ENCODE results near the gene FBXL7.

The FBXL7 gene

DNA sequence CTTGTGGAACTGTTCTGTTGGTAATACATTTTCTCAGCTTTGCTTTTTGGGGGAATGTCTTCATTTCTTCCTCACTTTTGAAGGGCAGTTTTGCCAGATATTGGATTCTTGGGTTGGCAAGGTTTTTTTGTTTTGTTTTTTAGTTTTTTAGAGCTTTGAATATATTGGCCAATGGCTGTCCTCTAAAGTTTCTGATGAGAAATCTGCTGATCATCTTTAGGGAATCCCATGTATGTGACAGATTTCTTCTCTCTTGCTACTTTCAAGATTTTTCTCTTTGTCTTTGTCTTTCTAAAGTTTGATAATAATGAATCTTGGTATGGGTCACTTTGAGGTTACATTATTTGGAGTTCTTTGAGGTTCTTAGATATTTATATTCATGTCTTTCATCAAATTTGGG, 227.4 kb downstream of the FBXL7 start:
- DNase-seq = no peak

DNA sequence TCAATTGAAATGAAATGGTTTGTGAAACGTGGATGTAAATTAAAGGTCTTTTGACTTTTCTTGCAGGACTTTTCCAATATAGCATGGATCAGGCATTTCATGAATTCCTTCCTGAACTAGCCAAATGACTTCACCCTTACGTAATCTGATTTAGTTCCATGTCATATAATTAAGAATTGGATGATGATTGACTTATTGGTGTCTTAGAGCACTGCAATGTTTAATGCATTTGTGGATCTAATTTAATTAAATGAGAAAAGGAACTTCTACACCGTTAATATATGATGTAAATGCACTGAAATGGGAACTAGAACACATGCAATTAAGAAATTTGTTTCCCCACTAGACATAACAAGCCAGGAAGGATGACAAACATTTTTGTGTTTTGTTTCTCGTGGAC, 228.8 kb downstream of the FBXL7 start:
- DNase-seq = no peak

DNA sequence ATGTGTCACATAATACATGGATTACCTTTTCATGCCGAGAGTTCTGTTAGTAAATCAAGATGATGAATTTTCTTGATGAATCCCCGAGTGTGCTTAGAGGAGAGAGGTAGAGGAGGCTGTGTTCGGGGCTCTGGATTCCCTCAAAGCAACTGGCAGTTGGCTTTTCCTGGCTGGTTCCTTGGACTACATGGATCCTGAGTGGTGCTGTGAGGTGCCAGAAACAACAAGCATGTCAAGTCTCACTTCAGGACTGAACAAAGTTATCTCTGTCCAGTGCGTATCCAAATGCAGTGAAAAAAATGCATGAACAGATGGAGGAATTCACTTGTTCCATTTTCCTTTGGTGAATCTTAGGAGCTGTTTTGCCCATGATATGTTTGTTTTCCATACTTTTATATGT, 231.7 kb downstream of the FBXL7 start:
- DNase-seq = no peak

DNA sequence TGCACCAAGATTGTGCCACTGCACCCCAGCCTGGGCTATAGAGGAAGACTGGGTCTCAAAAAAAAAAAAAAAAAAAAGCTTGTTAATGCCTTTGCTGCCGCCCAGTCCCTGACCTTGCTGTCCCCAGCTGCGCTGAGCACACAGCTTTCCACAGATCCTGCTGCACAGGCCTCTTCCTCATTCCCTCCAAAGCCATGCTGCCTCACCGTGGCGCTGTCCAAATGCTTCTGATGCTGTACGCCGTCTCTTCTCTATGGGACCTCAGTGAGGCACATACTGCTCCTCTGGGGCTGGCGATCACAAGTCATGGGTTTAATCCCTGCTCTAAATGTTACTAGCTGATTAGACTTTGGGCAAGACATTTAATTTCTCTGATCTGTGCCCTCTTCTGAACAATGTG, 234.1 kb downstream of the FBXL7 start:
- no peak for DNase-seq

DNA sequence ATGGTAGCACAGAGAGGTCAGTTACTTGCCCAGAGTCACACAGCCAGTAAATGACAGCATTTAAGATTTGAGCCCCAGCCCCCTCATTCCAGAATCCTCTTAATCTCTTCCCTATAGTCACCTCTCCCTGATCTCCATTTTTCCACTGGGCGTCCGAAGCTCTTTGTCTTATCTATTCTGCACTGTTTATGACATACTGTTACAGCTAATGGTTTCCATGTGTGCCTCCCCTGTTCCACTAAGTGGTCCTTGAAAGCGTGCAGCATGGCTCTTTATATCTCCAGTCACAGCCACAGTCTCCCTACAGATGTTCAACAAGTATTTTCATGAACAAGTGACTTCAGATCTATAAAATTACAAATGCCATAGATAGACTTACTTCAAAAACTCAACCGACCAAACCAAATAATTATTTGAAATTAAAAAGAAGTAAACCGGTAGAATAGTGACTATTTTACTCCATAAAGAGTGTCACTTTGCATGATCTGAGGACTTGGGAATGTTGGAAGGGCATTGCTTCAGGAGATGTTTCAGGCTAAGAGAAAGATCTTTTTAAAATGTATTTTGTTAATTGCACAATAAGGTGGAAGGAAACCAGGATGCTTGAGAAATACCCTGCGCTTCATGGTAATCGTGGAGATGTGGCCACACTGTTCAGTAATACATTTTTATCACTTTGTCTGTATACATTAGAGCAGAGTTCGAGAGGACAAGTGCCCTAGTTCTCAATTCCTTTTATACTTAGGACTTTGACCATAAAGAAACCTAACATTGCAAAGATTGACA, 237.2 kb downstream of the FBXL7 start:
- no peak for DNase-seq

DNA sequence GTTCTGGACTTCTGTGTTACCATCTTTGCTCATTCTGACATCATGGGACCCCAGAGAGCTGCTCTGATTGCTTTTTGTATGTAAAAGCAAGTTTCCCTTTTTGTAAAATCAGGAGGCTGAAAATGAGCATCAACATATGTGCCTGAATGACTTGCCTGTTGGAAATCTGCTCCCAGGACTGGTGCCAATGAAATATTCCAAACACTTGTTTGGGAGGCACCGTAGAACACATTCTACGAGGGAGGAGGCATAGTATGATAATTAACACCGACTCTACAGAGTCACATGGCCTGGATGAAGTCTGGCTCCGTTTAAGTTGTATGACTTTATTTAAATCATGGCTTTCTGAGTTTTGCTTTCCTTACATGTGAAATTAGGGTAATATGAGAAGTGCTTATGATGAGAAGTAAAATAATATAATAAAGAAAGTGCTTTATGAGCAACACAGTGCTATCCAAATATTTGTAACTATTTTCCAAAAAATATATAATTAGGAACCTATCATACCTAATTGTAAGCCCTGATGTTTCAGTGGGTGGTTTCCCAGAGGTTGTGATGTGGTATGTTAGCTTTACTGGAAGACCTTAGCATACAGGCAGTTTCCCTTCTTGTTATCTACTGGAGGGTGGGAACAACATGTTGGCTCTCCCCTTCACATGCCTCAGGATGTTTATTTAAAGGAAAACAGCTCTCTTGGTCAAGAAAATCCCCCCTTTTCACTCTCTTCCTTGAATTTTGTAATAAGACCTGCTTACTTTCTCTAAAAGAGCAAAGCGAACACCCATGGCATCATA, 238.1 kb downstream of the FBXL7 start:
- no peak for DNase-seq

DNA sequence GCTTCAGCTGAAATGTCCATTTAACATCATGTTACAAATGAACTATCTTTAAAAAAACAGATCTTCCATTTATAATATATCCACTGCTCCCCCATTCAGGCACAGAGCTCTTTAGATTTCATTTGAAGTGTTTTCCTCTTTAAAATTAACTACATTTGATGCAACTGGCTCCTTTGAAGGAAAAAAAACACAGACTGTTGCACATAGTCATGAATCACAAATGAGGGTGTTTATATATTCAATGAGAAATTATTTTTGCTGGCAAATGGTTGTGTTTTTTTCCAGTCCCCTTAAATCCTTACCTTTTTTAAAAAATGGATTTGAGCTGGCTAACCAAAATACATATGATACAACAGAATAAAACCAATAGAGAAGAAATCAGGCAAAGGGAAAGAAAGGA, 240.4 kb downstream of the FBXL7 start:
- DNase-seq = no peak

DNA sequence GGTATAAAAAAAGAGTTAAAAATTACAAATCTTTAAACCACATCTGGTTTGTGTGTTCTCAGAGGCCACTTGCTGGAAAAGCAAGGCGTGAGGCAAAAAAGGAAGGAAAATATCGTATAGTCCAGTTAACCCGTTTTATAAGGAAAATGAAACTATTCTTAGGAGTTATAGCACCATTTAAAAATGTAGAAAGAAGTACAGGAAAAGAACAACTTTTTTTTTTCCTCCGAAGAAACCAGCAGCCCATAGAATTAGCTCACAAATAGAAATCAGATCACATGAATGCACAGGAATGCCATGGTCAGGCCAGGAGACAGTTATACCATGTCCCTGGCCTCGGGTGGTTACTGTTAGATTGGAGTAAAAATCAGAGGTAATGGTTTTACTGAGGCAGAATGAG, 241.6 kb downstream of the FBXL7 start:
- DNase-seq = no peak

DNA sequence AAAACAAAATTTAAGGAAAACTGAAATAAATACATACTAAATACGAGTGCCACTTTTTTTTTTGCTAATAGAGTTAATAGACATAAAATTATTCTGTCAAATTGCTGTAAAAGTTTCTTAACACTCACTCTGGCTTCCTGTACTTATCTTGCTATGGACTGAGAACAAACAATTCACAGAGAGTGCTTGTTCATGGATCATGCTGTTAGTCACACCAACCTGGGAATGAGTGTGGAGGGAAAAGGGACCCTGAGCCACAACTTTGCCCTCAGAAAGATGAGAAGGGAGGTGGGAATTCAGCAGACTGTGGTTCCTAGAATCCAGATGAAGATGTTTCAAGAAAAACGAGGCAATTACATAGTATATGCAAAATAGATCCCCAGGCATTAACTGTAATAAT, 246.9 kb downstream of the FBXL7 start:
- no peak for DNase-seq

DNA sequence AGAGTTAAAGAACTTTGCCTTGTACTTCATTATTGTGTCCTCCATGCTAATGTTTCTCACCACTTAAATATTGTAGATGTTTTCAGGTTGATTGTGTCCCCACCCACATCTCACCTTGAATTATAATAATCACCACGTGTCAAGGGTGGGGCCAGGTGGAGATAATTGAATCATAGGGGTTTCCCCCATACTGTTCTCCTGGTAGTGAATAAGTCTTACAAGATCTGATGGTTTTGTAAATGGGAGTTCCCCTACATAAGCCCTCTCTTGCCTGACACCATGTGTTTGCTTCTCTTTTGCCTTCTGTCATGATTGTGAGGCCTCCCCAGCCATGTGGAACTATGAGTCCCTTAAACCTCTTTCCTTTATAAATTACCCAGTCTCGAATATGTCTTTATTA, 248.3 kb downstream of the FBXL7 start:
- no peak for DNase-seq

DNA sequence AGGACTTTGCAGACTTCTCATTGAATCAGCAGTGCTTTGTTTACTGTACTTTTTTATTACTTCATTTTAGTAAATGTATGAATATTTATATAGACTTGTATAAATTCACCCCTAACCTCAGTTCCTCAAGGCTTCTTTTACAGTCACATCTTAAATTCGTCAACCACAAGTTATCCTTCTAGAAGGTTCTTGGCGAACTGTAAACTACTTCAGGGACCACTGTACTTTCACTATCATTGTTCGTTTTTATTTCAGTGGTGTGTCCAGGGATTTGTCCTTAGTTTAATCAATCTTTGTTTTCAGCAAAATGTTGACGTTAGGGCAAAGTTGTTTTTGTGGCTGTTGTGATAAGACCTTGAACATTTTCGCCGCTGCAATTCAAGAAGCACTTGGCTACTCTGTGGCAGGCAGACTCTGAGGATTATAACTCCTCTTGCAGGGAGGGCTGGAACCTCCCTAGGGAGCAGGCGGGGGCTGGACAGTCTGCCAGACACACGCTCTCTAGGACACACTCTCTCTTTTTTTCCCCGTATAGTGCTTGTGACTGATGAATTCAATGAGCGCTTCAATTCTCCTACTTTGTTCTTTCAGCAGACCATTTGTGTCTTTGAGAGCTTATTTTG, 252.8 kb downstream of the FBXL7 start:
- no peak for DNase-seq

DNA sequence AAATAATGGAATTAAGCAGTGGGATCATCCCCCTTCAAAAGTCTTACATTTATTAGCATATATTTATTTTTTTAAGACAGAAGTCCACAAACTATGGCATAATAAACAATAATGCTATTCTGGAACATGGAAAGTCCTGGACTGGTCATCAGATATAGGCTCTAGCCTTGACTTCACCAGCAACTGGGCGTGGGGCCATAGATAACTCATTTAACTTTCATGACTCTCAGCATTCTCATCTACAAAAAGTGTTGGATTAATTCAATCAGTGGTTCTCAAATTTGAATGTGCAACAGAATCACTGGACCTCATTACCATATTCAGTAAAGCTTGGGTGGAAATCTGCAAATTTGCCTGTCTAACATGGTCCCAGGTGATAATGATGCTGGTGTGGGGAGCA, 253.8 kb downstream of the FBXL7 start:
- DNase-seq = no peak

DNA sequence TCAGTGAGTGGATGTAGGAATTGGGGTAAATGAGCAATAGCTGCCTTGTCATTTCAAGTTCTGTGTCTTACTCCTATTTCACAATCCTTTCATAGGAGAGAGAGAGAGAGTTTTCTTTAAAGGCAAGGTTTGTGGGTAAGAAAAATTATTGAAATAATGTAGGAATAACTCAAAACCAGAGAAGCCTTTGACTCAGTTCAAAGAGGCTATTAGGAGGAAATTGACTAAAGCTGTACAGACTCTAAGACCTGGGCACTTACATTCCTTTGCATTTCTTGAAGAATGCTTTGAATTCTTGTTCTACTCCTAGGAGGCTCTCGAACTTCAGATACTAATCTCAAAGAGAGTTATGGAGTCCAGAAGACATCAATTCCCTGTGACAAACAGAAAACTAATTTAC, 257.1 kb downstream of the FBXL7 start:
- DNase-seq = no peak

DNA sequence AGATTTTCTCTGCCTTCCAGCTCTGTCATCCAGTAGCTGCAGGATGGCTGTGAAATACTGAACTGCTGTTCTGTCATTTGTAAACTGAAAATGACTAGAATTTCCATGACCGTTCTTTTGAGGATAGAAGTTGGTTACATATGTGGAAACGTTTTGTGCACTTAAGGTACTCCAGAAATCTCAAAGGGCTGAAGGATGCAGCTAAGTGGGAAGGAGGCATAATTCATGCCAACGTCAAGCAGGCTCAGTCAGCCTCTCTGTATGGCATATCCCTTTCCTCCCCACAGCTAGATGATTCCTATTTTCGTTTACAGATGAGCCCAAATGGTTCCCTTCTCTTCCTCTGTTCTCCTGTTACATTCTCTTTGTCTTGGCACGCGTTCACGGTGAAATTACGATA, 257.6 kb downstream of the FBXL7 start:
- no peak for DNase-seq

DNA sequence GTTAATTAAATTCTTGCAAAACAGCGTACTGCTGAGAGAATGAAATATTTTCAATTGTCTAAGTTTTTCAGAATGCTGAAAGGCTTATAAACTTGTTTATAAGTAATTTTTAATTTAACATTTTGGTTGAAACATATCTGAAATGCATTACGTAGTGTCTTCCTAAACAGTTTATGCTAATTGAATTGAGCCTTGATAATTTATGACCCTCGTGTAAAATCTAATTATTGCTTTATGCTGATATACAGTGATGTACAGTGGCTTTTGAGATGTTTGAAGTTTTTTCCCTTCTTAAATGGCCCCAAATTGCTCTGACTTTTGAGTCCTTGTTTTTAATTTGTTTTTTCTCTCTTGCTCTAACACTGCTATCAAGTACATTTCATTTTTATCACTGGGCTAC, 262.7 kb downstream of the FBXL7 start:
- DNase-seq = no peak

DNA sequence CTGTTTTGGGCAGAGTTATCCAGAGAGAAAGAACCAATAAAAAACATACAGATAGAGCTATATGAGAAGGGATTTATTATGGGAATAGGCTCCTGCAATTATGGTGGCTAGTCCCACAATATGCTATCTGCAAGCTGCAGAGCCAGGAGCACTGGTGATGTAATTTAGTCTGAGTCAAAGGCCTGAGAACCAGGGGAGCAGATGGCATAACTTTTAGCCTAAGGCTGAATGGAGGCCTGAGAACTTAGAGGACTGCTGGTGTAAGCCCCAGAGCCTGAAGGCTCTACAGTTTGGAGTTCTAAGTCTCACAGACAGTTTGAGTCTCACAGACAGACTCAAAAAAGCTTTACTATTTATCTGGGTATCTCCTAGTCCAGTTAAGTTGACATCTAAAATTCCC, 263.8 kb downstream of the FBXL7 start:
- no peak for DNase-seq

DNA sequence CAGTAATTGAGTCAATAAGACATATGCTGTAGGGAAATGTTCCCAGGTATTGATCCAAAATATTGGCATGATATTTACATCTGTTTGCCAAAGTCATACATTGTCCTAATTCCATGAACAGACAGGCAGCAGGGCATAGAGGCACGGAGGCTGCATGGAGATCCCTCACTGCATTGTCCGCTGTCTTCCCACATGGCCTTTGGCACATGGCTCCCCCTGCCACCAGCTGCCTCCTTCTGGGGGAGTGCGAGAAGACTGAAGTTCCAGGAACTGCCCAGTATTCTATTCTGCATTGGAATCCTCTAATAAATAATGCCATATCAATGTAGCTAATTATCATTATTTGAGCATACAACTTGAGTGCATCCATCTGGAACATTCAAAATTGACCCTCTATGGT, 269.0 kb downstream of the FBXL7 start:
- DNase-seq = no peak

DNA sequence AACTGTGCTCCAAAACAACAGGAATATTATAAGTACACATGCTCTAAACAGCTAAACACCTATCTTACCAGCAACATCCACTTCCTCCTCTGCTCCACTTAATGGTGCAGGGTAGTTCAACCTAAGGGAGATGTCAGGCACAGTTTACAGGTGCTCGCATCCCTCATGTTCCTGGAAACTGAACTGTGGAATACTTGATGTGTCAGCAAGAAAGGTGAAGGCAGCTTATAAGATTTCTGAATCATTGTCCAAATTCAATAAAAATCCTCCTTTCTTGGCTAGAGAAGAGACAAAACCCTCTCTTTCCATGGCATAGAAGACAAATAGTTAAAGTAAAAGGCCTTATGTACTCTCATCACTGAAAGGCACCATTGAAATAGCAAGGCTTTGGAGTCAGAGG, 272.2 kb downstream of the FBXL7 start:
- no peak for DNase-seq

DNA sequence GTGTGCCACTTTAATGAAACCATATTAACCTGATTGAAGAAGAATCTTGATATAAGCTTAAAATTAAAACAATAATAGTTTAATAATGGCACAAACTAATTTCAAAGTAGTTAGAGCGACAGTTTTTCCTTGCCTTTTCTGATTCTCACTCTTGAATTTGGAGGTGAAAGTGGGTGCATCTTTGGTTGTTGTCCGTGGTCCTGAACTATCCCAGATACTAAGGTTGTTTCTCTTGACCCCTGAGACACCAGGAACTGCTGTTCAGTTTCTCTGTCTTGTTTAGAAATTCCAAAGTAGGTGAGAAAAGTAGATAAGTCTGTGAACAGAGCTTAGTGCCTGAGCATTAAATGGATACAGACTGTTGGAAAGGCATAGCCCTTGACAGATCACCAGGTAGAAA, 274.7 kb downstream of the FBXL7 start:
- no peak for DNase-seq

DNA sequence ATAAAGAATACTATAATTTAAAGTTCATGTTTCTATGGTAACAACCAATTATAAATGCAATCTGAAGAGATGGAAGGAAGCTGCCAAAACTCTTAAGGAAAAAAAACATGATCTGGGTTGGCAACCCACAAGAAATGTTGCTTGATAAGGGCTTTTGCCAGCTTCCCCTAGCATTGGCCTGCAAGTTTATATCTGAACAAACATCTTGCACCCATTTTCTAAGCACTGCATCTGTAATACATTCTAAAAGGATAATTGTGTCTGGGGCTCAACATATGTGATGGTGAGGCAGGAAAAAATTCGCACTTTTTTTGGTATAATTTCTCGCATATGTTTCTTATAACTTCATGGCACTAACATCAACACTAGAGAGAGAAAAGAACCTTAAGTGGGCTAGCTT, 276.4 kb downstream of the FBXL7 start:
- DNase-seq = no peak

DNA sequence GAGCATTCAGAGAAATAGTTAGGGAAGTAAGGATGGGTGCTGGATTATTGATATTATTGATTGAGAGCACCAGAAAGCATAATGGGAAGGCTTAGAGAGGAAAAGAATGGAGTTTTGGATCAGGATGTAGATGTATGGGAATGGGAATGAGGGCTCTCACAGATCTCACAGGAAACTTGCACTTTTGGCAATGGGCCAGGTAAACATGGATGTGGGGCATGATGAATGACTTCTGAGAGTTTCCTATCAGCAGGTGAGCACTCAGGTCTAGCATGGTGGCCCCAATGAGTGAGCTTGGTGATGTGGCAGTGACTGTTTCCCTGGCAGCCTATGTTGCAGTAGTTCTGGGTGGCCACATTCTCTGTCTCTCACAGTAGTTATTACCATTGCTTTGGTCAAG, 283.8 kb downstream of the FBXL7 start:
- DNase-seq = no peak

DNA sequence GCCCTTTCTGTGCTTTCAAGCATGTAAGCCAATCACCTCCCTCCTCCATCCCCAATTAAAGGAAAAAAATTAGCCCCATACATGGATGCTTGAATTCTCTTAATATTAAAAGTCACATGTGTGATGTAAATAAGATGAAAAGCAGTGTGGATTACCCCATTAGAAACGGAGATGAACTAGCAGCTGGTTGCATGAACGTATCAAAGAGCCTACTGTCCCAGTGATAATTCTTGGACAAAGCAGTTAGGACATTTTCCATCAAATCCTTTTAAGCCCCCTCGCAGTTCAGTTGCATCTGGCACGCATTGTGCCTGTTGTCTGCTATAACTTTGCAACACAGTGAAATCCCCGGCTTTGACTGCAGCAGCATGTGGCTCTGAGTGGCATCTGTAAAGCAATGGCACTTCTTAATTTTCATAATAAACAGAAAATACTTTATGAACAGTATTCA, 285.6 kb downstream of the FBXL7 start:
- DNase-seq = no peak

DNA sequence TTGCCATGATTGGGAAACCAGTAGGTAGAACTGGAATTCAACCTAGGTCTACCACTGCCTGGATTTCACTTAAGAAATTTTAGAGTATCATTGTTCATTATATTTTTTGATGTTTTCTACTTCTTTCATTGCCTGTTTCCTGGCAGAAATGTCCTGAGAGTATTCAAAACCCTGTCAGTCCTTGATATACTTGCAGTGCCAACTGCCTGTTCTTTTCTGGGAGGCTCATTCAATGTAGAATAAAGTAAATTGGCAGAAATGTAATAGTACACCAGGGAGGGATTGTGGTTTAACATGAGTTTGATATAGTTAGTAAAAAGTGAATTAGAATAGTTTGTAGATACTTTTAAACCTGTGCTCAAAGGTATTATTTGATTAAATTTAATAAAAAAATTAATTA, 286.3 kb downstream of the FBXL7 start:
- DNase-seq = no peak

DNA sequence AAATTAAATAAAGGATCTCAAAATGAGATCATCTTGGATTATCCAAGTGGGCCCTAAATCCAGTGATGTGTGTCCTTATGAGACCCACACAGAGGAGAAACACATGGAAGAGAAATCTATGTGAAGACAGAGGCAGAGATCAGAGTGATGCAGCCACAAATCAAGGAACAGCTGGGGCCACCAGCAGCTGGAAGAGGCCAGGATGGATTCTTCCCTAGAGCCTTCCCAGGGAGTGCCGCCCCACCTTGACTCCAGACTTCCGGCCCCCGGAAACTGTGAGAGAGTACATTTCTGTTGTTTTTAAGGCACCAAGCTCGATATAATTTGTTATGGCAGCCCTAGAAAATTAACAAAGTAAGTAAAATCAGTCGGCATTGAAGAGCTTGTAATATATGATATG, 286.9 kb downstream of the FBXL7 start:
- DNase-seq = no peak
